CD4-positive, alpha-beta T cell (primary cell): Measurements from ENCODE around the gene CAMTA1. TPM values are rescaled to one million over a fixed set of nuclear protein-coding genes. Genes with fewer than 3 reads are reported as not detected.

ENCODE experiments used
- ATAC-seq: fragments of 200-7000 bp; cut with Tn5 transposase; one replicate; pipeline ENCODE4 v1.10.0; 2022; ENCODE audit warnings: mild to moderate bottlenecking; ENCODE audit not compliant: poor library complexity
- CTCF ChIA-PET: fragments of 350-600 bp; sonication (Branson Sonifier 250); formaldehyde crosslinking; loops from one replicate; lab custom pipeline; 2021; ENCODE audit warnings: antibody characterized with exemption, inconsistent platforms; lab: Charles Lee
- POLR2A ChIA-PET: fragments of 350-600 bp; sonication (Branson Sonifier 250); formaldehyde crosslinking; loops from one replicate; lab custom pipeline; 2021; ENCODE audit warnings: antibody characterized with exemption, inconsistent platforms; lab: Charles Lee
- DNase-seq, 14 experiments: peaks; one replicate each; pipeline ENCODE4 v3.0.0-alpha.2; 2013 to 2020; ENCODE audit warnings: mixed read lengths in 2 of 14
- H3K27ac ChIP-seq, 2 donors: one replicate each; pipeline versions ENCODE4 v1.5.1 to v1.7.0; 2013; ENCODE audit warnings: low read length in 2 of 2, low read depth in 1 of 2, mild to moderate bottlenecking in 1 of 2
- H3K27me3 ChIP-seq, 2 experiments: 1 replicate in 1 of 2; 2 replicates in 1 of 2; pipeline versions ENCODE4 v1.6.1 to v1.7.0; 2013; ENCODE audit warnings: low read length in 2 of 2, control low read depth in 1 of 2, mild to moderate bottlenecking in 1 of 2, moderate library complexity in 1 of 2; ENCODE audit not compliant: insufficient read depth in 2 of 2, control insufficient read depth in 1 of 2
- H3K36me3 ChIP-seq: one replicate; pipeline ENCODE4 v1.6.1; 2013; ENCODE audit warnings: low read length, control low read depth; ENCODE audit not compliant: insufficient read depth
- H3K4me1 ChIP-seq: one replicate; pipeline ENCODE4 v1.6.1; 2013; ENCODE audit warnings: low read length, control low read depth; ENCODE audit not compliant: insufficient read depth
- H3K4me3 ChIP-seq: one replicate; pipeline ENCODE4 v1.5.1; 2013; ENCODE audit warnings: mild to moderate bottlenecking, low read length, moderate library complexity
- H3K9me3 ChIP-seq, 2 experiments: 1 replicate in 1 of 2; 2 replicates in 1 of 2; pipeline versions ENCODE4 v1.6.1 to v1.7.0; 2013; ENCODE audit warnings: low read length in 2 of 2, mild to moderate bottlenecking in 2 of 2, control low read depth in 1 of 2, moderate library complexity in 1 of 2; ENCODE audit not compliant: control insufficient read depth in 1 of 2, insufficient read depth in 1 of 2
- H3K27ac Mint-ChIP-seq: one replicate; pipeline ENCODE4 v1.8.0; 2020; ENCODE audit warnings: mixed read lengths
- H3K27me3 Mint-ChIP-seq: one replicate; pipeline ENCODE4 v1.8.0; 2021; ENCODE audit warnings: mixed read lengths
- H3K36me3 Mint-ChIP-seq: one replicate; pipeline ENCODE4 v1.8.0; 2021; ENCODE audit warnings: low read depth, mixed read lengths
- H3K4me1 Mint-ChIP-seq: one replicate; pipeline ENCODE4 v1.8.0; 2021; ENCODE audit warnings: low read depth, mixed read lengths
- H3K4me3 Mint-ChIP-seq: one replicate; pipeline ENCODE4 v1.8.0; 2020; ENCODE audit warnings: mild to moderate bottlenecking, mixed read lengths
- H3K9me3 Mint-ChIP-seq: one replicate; pipeline ENCODE4 v1.8.0; 2020; ENCODE audit warnings: mixed read lengths
- CTCF ChIP-seq: fragments of 200-600 bp; IDR thresholded peaks from one replicate; pipeline ENCODE4 v1.8.0; 2022; ENCODE audit warnings: antibody characterized with exemption, mild to moderate bottlenecking
- intact Hi-C, 2 experiments: fragments of 100-400 bp; cut with DNase I in 1 of 2; cut with micrococcal nuclease in 1 of 2; formaldehyde crosslinking; loops; one replicate each; pipeline versions ENCODE4 v1.15.1 to v1.9.0; 2023 to 2025; cut with DNase I, micrococcal nuclease
- total RNA-seq, 174 experiments: library from RNA in 2 of 174; stranded (reverse) in 2 of 174; gene quantifications; one replicate each; pipeline ENCODE4 v1.2.3 and lab custom pipeline; 2021 to 2026

Gene CAMTA1
- total RNA-seq, 2 experiments from 2014 or later: 38.6 to 39.3 TPM

GRCh38 chr1:7174561-7174960 is 389.3 kb downstream of the CAMTA1 start:
- Mint-ChIP-seq H3K27me3 (peaks cover 52% of the 10 kb centered on the region), H3K4me1 (no peaks in the 10 kb centered on the region), H3K36me3 (no peaks in the 10 kb centered on the region), H3K4me3 (no peak overlapping the region), H3K27ac (no peak overlapping the region), H3K9me3 (no peaks in the 10 kb centered on the region)
- ATAC-seq (no peak), DNase-seq (no peak)
- Histone ChIP-seq H3K36me3 (no peaks in the 10 kb centered on the region), H3K9me3 (peaks cover 0 to 18% of the 10 kb centered on the region in 2 experiments), H3K27ac (no peak overlapping the region), H3K27me3 (peaks cover 6 to 14% of the 10 kb centered on the region in 2 experiments), H3K4me1 (no peaks in the 10 kb centered on the region), H3K4me3 (no peak overlapping the region)
- CTCF ChIA-PET: no interaction called here
- intact Hi-C loops: no loop called here
- no peak for TF ChIP-seq CTCF
- POLR2A ChIA-PET: no interaction called here

GRCh38 chr1:7174980-7175906 is 390.0 kb downstream of the CAMTA1 start:
- Histone ChIP-seq H3K4me3 (no peak overlapping the region), H3K36me3 (no peaks in the 10 kb centered on the region), H3K27me3 (peaks cover 6 to 14% of the 10 kb centered on the region in 2 experiments), H3K27ac (no peak overlapping the region), H3K9me3 (peaks cover 4 to 22% of the 10 kb centered on the region in 2 experiments), H3K4me1 (no peaks in the 10 kb centered on the region)
- ChIA-PET CTCF (no interaction called here), POLR2A (no interaction called here)
- H3K36me3 Mint-ChIP-seq: no peaks in the 10 kb centered on the region
- DNase-seq (no peak), ATAC-seq (no peak)
- no peaks in the 10 kb centered on the region for H3K4me1 Mint-ChIP-seq
- peaks cover 56% of the 10 kb centered on the region for H3K27me3 Mint-ChIP-seq
- H3K27ac Mint-ChIP-seq: no peak overlapping the region
- no peak for TF ChIP-seq CTCF
- intact Hi-C loops: no loop called here
- peaks cover 4% of the 10 kb centered on the region for H3K9me3 Mint-ChIP-seq
- H3K4me3 Mint-ChIP-seq: no peak overlapping the region

GRCh38 chr1:7177021-7177420 is 391.8 kb downstream of the CAMTA1 start:
- Mint-ChIP-seq H3K27ac (no peak overlapping the region), H3K4me3 (no peak overlapping the region), H3K9me3 (peaks cover 4% of the 10 kb centered on the region), H3K27me3 (peaks cover 39% of the 10 kb centered on the region), H3K36me3 (no peaks in the 10 kb centered on the region), H3K4me1 (no peaks in the 10 kb centered on the region)
- ChIA-PET CTCF (no interaction called here), POLR2A (no interaction called here)
- no peak overlapping the region for H3K4me3 ChIP-seq
- no peaks in the 10 kb centered on the region for H3K36me3 ChIP-seq
- H3K27ac ChIP-seq: no peak overlapping the region
- no peak for TF ChIP-seq CTCF
- DNase-seq: no peak
- H3K27me3 ChIP-seq: peaks cover 6 to 9% of the 10 kb centered on the region in 2 experiments
- H3K4me1 ChIP-seq: no peaks in the 10 kb centered on the region
- H3K9me3 ChIP-seq: peaks cover 18 to 27% of the 10 kb centered on the region in 2 experiments
- intact Hi-C loops: no loop called here
- no peak for ATAC-seq
